ENCODE data around the gene NXN. TPM values are rescaled to one million over a fixed set of nuclear protein-coding genes. Genes with fewer than 3 reads are reported as not detected.

Gene NXN
- polyA plus RNA-seq, 1 donor from 2014 or later = 14.8 TPM

DNA sequence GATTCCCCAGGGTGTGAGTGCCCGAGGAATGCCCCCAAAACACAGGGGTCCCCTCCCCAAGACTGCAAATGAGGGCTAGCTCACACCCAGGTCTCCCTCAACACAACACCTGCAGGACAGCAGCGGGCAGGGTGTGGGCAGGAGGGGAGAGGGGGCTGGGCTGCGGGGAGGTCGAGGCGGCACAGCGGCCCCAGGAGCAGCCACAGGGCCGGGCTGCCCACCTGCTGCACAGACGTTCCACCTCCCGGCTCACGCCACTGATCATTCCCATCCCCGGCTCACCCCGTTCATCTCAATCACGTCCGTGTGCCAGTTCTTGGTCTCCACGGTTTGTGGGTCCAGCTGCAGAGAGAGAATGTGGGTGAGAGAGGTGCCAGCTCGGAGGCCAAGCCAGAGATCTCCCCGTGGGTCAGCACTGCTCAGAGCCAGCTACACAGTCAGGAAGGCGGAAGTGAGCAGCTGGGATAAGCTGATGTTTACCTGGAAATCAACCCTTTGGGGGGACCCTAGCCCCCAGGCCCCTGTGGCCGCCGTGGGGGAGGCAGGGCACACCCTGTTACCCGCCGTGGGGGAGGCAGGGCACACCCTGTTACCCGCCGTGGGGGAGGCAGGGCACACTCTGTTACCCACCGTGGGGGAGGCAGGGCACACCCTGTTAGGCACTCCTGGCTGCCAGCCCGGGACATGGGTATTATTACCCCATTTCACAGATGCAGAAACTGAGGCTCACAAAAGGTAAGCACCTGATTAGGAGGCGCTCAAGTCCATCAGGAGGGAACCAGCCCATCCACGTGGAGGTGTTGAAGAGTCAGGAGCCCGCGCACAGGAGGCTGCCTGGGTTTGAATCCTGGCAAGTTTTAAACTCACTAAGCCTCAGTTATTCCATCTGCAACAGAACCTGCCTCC, 33.5 kb upstream of the NXN start:
- H3K36me3 ChIP-seq (ENCODE audit: insufficient read depth, low read length) = no peaks in the 10 kb centered on the region
- no peak overlapping the region for H3K4me3 ChIP-seq (ENCODE audit: low read length)
- H4K20me1 ChIP-seq (ENCODE audit: insufficient read depth) = no peaks in the 10 kb centered on the region
- no peaks in the 10 kb centered on the region for H3K27me3 ChIP-seq (ENCODE audit: insufficient read depth, low read depth, low read length)
- no peak overlapping the region for H3K9ac ChIP-seq (ENCODE audit: low read length)
- H3K27ac ChIP-seq (ENCODE audit: low read length) = no peak overlapping the region
- H2AFZ ChIP-seq (ENCODE audit: low read depth, low read length) = no peak overlapping the region
- no peak for TF ChIP-seq SMC3 (conservative IDR thresholded peaks at IDR 0.05; ENCODE audit: poor library complexity)
- TF ChIP-seq POLR2AphosphoS5 (IDR thresholded peaks at IDR 0.05) = no peak
- no peak for TF ChIP-seq TAF1 (IDR thresholded peaks at IDR 0.05; ENCODE audit: low read depth)
- TF ChIP-seq, protein P1, sequence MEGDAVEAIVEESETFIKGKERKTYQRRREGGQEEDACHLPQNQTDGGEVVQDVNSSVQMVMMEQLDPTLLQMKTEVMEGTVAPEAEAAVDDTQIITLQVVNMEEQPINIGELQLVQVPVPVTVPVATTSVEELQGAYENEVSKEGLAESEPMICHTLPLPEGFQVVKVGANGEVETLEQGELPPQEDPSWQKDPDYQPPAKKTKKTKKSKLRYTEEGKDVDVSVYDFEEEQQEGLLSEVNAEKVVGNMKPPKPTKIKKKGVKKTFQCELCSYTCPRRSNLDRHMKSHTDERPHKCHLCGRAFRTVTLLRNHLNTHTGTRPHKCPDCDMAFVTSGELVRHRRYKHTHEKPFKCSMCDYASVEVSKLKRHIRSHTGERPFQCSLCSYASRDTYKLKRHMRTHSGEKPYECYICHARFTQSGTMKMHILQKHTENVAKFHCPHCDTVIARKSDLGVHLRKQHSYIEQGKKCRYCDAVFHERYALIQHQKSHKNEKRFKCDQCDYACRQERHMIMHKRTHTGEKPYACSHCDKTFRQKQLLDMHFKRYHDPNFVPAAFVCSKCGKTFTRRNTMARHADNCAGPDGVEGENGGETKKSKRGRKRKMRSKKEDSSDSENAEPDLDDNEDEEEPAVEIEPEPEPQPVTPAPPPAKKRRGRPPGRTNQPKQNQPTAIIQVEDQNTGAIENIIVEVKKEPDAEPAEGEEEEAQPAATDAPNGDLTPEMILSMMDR (IDR thresholded peaks at IDR 0.05; ENCODE audit: poor library complexity, severe bottlenecking) = no peak
- TF ChIP-seq MXI1 (conservative IDR thresholded peaks at IDR 0.05; ENCODE audit: poor library complexity, severe bottlenecking) = no peak
- TF ChIP-seq, protein P2, sequence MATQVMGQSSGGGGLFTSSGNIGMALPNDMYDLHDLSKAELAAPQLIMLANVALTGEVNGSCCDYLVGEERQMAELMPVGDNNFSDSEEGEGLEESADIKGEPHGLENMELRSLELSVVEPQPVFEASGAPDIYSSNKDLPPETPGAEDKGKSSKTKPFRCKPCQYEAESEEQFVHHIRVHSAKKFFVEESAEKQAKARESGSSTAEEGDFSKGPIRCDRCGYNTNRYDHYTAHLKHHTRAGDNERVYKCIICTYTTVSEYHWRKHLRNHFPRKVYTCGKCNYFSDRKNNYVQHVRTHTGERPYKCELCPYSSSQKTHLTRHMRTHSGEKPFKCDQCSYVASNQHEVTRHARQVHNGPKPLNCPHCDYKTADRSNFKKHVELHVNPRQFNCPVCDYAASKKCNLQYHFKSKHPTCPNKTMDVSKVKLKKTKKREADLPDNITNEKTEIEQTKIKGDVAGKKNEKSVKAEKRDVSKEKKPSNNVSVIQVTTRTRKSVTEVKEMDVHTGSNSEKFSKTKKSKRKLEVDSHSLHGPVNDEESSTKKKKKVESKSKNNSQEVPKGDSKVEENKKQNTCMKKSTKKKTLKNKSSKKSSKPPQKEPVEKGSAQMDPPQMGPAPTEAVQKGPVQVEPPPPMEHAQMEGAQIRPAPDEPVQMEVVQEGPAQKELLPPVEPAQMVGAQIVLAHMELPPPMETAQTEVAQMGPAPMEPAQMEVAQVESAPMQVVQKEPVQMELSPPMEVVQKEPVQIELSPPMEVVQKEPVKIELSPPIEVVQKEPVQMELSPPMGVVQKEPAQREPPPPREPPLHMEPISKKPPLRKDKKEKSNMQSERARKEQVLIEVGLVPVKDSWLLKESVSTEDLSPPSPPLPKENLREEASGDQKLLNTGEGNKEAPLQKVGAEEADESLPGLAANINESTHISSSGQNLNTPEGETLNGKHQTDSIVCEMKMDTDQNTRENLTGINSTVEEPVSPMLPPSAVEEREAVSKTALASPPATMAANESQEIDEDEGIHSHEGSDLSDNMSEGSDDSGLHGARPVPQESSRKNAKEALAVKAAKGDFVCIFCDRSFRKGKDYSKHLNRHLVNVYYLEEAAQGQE (IDR thresholded peaks at IDR 0.05; ENCODE audit: borderline replicate concordance) = no peak
- TF ChIP-seq EP300 (conservative IDR thresholded peaks at IDR 0.05; ENCODE audit: poor library complexity, severe bottlenecking) = no peak
- TF ChIP-seq EZH2 (IDR thresholded peaks at IDR 0.05; ENCODE audit: borderline replicate concordance, insufficient read depth, low read length, poor library complexity, severe bottlenecking) = no peak
- no peak for TF ChIP-seq RAD21 (conservative IDR thresholded peaks at IDR 0.05)
- H3K4me2 ChIP-seq (ENCODE audit: low read length) = no peak overlapping the region
- H3K9me2 ChIP-seq (ENCODE audit: insufficient read depth, low read length) = no peaks in the 10 kb centered on the region
- no peaks in the 10 kb centered on the region for H3K9me3 ChIP-seq (ENCODE audit: low read length)
- no peaks in the 10 kb centered on the region for H3F3A ChIP-seq (ENCODE audit: insufficient read depth, low read length, poor library complexity, severe bottlenecking)
- H3K79me2 ChIP-seq (replicated peaks; ENCODE audit: insufficient read depth, low read length) = no peaks in the 10 kb centered on the region

DNA sequence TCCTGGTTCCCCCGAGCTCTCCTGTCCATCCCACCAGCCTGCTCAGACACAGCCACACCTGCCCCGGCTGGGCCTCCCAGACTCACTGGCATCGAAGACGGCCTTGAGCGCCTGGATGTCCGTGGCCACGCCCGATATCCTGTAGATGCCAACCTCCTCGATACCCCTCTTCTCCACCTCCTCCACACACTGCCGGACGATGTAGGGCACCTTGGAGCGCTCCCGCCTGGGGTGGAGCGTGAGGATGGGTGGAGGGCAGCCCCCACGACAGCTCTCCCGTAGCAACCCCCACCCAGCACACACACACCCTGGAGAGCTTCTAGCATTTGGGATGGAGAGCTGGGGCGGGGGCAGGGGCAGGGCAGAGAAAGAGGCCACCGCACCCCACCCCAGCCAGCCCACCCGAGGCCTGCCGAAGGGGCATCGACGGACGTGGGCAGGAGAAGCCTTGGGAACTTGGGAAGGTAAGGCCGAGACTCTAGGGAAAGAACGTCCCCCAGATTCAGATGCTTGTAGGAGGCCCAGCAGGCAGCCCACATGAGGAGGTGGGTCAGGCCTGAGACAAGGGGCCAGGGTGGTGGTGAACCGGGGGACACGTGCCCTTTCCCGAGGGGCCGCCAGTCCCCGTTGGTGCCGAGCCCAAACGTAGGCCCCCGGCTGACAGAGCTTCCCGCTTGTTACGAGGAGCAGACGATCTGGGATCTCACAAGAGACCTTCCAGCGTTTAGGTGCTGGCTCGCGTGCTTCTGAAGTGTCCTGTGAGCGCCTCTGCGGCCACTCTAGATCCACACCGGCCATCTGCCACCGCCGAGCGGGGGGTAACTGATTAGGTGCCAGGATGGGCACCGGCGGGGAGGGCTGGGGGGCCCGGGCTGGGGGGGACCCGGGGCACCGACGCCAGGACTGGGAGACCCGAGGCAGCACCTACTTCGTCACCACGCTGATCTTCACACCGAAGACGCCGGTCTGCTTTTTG, 32.5 kb upstream of the NXN start:
- no peak overlapping the region for H3K9ac ChIP-seq (ENCODE audit: low read length)
- H3K9me2 ChIP-seq (ENCODE audit: insufficient read depth, low read length) = no peaks in the 10 kb centered on the region
- no peak overlapping the region for H3K4me2 ChIP-seq (ENCODE audit: low read length)
- no peaks in the 10 kb centered on the region for H3K27me3 ChIP-seq (ENCODE audit: insufficient read depth, low read depth, low read length)
- H3K4me3 ChIP-seq (ENCODE audit: low read length) = no peak overlapping the region
- no peaks in the 10 kb centered on the region for H3F3A ChIP-seq (ENCODE audit: insufficient read depth, low read length, poor library complexity, severe bottlenecking)
- H3K27ac ChIP-seq (ENCODE audit: low read length) = no peak overlapping the region
- no peaks in the 10 kb centered on the region for H4K20me1 ChIP-seq (ENCODE audit: insufficient read depth)
- no peaks in the 10 kb centered on the region for H3K79me2 ChIP-seq (replicated peaks; ENCODE audit: insufficient read depth, low read length)
- H3K36me3 ChIP-seq (ENCODE audit: insufficient read depth, low read length) = no peaks in the 10 kb centered on the region
- no peaks in the 10 kb centered on the region for H3K9me3 ChIP-seq (ENCODE audit: low read length)
- no peak overlapping the region for H2AFZ ChIP-seq (ENCODE audit: low read depth, low read length)
- TF ChIP-seq TAF1 (IDR thresholded peaks at IDR 0.05; ENCODE audit: low read depth) = no peak
- TF ChIP-seq, protein P2 (IDR thresholded peaks at IDR 0.05; ENCODE audit: borderline replicate concordance) = no peak
- TF ChIP-seq EZH2 (IDR thresholded peaks at IDR 0.05; ENCODE audit: borderline replicate concordance, insufficient read depth, low read length, poor library complexity, severe bottlenecking) = no peak
- TF ChIP-seq RAD21 (conservative IDR thresholded peaks at IDR 0.05) = no peak
- TF ChIP-seq, protein P1 (IDR thresholded peaks at IDR 0.05; ENCODE audit: poor library complexity, severe bottlenecking) = no peak
